HCT116 (cell line): ENCODE measurements around the gene BACH1. TPM values are rescaled to one million over a fixed set of nuclear protein-coding genes. Genes with fewer than 3 reads are reported as not detected.

Source experiments
- ATAC-seq: fragments of 200-7000 bp; cut with Tn5 transposase; 2 replicates; pipeline ENCODE4 v1.9.1; 2020; ENCODE audit warnings: mild to moderate bottlenecking, moderate library complexity
- BruUV-seq: library from RNA; stranded (reverse); fragments of 400-500 nt; replicated peaks from 2 replicates; lab custom pipeline; 2021; lab: Mats Ljungman, UMichigan
- CTCF ChIA-PET: fragments of 300-600 bp; sonication (Branson Sonifier 250); formaldehyde crosslinking; loops from one replicate; lab custom pipeline; 2021; ENCODE audit warnings: antibody characterized with exemption; lab: Charles Lee
- POLR2A ChIA-PET: fragments of 300-600, 350-600 bp; sonication (Branson Sonifier 250); formaldehyde crosslinking; loops from one replicate; lab custom pipeline; 2021; ENCODE audit warnings: antibody characterized with exemption; lab: Charles Lee
- RAD21 ChIA-PET, 2 experiments: fragments of 300-600 bp; sonication (Branson Sonifier 250); formaldehyde crosslinking; loops; one replicate each; lab custom pipeline; 2023; ENCODE audit warnings: low total read pairs in 2 of 2; ENCODE audit not compliant: uncharacterized antibody in 2 of 2, unreplicated experiment in 2 of 2, low non-redundant PET in 1 of 2; lab: Charles Lee
- DNase-seq: peaks from one replicate; pipeline ENCODE4 v3.0.0-alpha.2; 2010; ENCODE audit warnings: low read depth, low spot score
- H2AFZ ChIP-seq: fragments of 200-600 bp; shearing (Covaris generic), sonication (generic); 2 replicates; pipeline ENCODE4 v1.6.1; 2017; ENCODE audit warnings: low read depth, mixed run types, mixed read lengths, antibody characterized with exemption, low read length; ENCODE audit not compliant: poor library complexity, severe bottlenecking
- H3K27ac ChIP-seq: 2 replicates; pipeline ENCODE4 v1.5.1; 2012; ENCODE audit warnings: low read depth, low read length
- H3K27me3 ChIP-seq: fragments of 200-600 bp; sonication (generic); 2 replicates; pipeline ENCODE4 v1.6.1; 2016; ENCODE audit warnings: mixed run types, low read length, mixed read lengths; ENCODE audit not compliant: insufficient read depth
- H3K36me3 ChIP-seq, 2 experiments: fragments of 200-500 bp in 1 of 2; fragments of 200-600 bp in 1 of 2; sonication (Bioruptor generic) in 1 of 2; sonication (generic) in 1 of 2; 2 replicates each; pipeline versions ENCODE4 v1.5.1 to v1.6.1; 2014 to 2016; ENCODE audit warnings: low read length in 2 of 2, inconsistent platforms in 1 of 2, mixed read lengths in 1 of 2, mixed run types in 1 of 2; ENCODE audit not compliant: insufficient read depth in 2 of 2, control insufficient read depth in 1 of 2
- H3K4me1 ChIP-seq, 2 experiments: fragments of 200-600 bp in 1 of 2; sonication (generic) in 1 of 2; 2 replicates each; pipeline versions ENCODE4 v1.5.1 to v1.6.1; 2012 to 2017; ENCODE audit warnings: low read length in 2 of 2, inconsistent platforms in 1 of 2, mild to moderate bottlenecking in 1 of 2, mixed read lengths in 1 of 2, mixed run types in 1 of 2, moderate library complexity in 1 of 2; ENCODE audit not compliant: insufficient read depth in 2 of 2, control insufficient read depth in 1 of 2
- H3K4me2 ChIP-seq: fragments of 200-600 bp; sonication (generic); 2 replicates; pipeline ENCODE4 v1.6.1; 2017; ENCODE audit warnings: mixed run types, low read length, mixed read lengths
- H3K4me3 ChIP-seq, 2 experiments: fragments of 200-600 bp in 1 of 2; sonication (generic) in 1 of 2; replicated peaks in 1 of 2; 2 replicates each; pipeline ENCODE4 v1.5.1; 2011 to 2016; ENCODE audit warnings: low read length in 2 of 2, control low read depth in 1 of 2, low read depth in 1 of 2, mild to moderate bottlenecking in 1 of 2, mixed read lengths in 1 of 2, mixed run types in 1 of 2
- H3K79me2 ChIP-seq: fragments of 200-600 bp; sonication (generic); 2 replicates; pipeline ENCODE4 v1.6.1; 2017; ENCODE audit warnings: mild to moderate bottlenecking, mixed run types, low read length, moderate library complexity, mixed read lengths; ENCODE audit not compliant: insufficient read depth
- H3K9ac ChIP-seq: fragments of 200-600 bp; sonication (generic); 2 replicates; pipeline ENCODE4 v1.6.1; 2016; ENCODE audit warnings: low read length, mixed read lengths
- H3K9me2 ChIP-seq: fragments of 200-600 bp; sonication (generic), shearing (Covaris generic); 2 replicates; pipeline ENCODE4 v1.6.1; 2017; ENCODE audit warnings: mixed run types, mild to moderate bottlenecking, moderate library complexity; ENCODE audit not compliant: insufficient read depth
- H3K9me3 ChIP-seq, 2 experiments: fragments of 200-500 bp in 1 of 2; fragments of 200-600 bp in 1 of 2; sonication (Bioruptor generic) in 1 of 2; sonication (generic) in 1 of 2; 2 replicates each; pipeline ENCODE4 v1.6.1; 2014 to 2017; ENCODE audit warnings: low read length in 2 of 2, mixed read lengths in 2 of 2, inconsistent platforms in 1 of 2, low read depth in 1 of 2, mild to moderate bottlenecking in 1 of 2, mixed run types in 1 of 2, moderate library complexity in 1 of 2; ENCODE audit not compliant: control insufficient read depth in 1 of 2, insufficient read depth in 1 of 2
- H4K20me1 ChIP-seq: fragments of 200-600 bp; sonication (generic), shearing (Covaris generic); 2 replicates; pipeline ENCODE4 v1.6.1; 2017; ENCODE audit warnings: mixed run types, mild to moderate bottlenecking, moderate library complexity; ENCODE audit not compliant: insufficient read depth
- CBX3 ChIP-seq: IDR thresholded peaks from 2 replicates; pipeline ENCODE4 v1.6.1; 2012; ENCODE audit warnings: low read depth
- CEBPB ChIP-seq: IDR thresholded peaks from 2 replicates; pipeline ENCODE4 v1.6.1; 2012; ENCODE audit warnings: low read depth
- EZH2 ChIP-seq: fragments of 200-600 bp; sonication (generic); IDR thresholded peaks from 2 replicates; pipeline ENCODE4 v1.6.1; 2017; ENCODE audit warnings: antibody characterized with exemption, mixed run types
- FOSL1 ChIP-seq: IDR thresholded peaks from 2 replicates; pipeline ENCODE4 v1.6.1; 2012; ENCODE audit warnings: low read depth
- JUND ChIP-seq: IDR thresholded peaks from 2 replicates; pipeline ENCODE4 v1.6.1; 2012
- POLR2AphosphoS5 ChIP-seq: IDR thresholded peaks from 2 replicates; pipeline ENCODE4 v1.6.1; 2011; ENCODE audit warnings: mild to moderate bottlenecking, low read depth, low read length, moderate library complexity
- TCF7L2 ChIP-seq: IDR thresholded peaks from 2 replicates; pipeline ENCODE4 v1.7.0; 2011; ENCODE audit warnings: borderline replicate concordance, inconsistent platforms; ENCODE audit not compliant: insufficient read depth, insufficient read length; ENCODE audit errors: extremely low read depth
- ZFX ChIP-seq: fragments of 450-650 bp; IDR thresholded peaks from 2 replicates; pipeline ENCODE4 v1.6.1; 2017
- intact Hi-C: fragments of 100-400 bp; cut with micrococcal nuclease; formaldehyde crosslinking; loops from 2 replicates; pipeline ENCODE4 v1.10.0; 2022
- total RNA-seq: library from RNA; stranded (reverse); gene quantifications from one replicate; pipeline ENCODE4 v1.2.1, GENCODE V29; 2021; ENCODE audit not compliant: unreplicated experiment
- TF ChIP-seq, protein P1 (sequence below), 3 experiments: fragments of 200-600 bp in 1 of 3; sonication (generic) in 1 of 3; IDR thresholded peaks in 2 of 3; conservative IDR thresholded peaks in 1 of 3; 2 replicates each; pipeline ENCODE4 v1.5.1; 2012 to 2017; ENCODE audit warnings: low read depth in 2 of 3, low read length in 2 of 3, antibody characterized with exemption in 1 of 3, borderline replicate concordance in 1 of 3, control low read depth in 1 of 3, mild to moderate bottlenecking in 1 of 3, mixed read lengths in 1 of 3, mixed run types in 1 of 3, moderate library complexity in 1 of 3; ENCODE audit not compliant: insufficient read depth in 1 of 3
- TF ChIP-seq, protein P2 (sequence below): IDR thresholded peaks from 2 replicates; pipeline ENCODE4 v1.6.1; 2012; ENCODE audit warnings: low read depth

Gene BACH1
- total RNA-seq, 1 experiment from 2014 or later, result 28.4 TPM

DNA sequence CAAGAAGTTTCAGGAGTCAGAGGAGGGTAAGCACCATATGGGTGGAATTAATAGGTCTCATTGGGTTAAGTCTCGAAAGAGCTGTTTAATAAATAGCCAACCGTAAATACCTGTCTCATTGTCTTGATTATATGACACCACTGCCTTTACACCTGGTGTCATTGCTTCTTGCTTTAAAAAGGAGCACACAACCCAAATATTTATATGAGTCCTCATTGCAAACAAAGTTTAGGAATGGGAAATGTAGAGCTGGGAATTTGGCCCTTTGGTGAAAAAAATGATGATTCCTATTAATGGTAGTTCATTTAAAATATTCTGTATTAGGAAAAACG, 2.1 kb downstream of the BACH1 start:
- Histone ChIP-seq H3K9me2 (no peaks in the 10 kb centered on the region), H3K27ac (no peak overlapping the region), H2AFZ (no peak overlapping the region)
- ChIA-PET RAD21 (no interaction called here), CTCF (interaction anchor here (0.7 to 1.4 kb wide), 2 partner anchors 77 to 136 kb away, joined by 3 to 4 read pairs; no protein-coding TSS in a partner anchor)
- ATAC-seq, result no peak
- TF ChIP-seq, protein P1, sequence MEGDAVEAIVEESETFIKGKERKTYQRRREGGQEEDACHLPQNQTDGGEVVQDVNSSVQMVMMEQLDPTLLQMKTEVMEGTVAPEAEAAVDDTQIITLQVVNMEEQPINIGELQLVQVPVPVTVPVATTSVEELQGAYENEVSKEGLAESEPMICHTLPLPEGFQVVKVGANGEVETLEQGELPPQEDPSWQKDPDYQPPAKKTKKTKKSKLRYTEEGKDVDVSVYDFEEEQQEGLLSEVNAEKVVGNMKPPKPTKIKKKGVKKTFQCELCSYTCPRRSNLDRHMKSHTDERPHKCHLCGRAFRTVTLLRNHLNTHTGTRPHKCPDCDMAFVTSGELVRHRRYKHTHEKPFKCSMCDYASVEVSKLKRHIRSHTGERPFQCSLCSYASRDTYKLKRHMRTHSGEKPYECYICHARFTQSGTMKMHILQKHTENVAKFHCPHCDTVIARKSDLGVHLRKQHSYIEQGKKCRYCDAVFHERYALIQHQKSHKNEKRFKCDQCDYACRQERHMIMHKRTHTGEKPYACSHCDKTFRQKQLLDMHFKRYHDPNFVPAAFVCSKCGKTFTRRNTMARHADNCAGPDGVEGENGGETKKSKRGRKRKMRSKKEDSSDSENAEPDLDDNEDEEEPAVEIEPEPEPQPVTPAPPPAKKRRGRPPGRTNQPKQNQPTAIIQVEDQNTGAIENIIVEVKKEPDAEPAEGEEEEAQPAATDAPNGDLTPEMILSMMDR (IDR thresholded peaks at IDR 0.05 in 2 of 3, conservative IDR thresholded peaks at IDR 0.05 in 1 of 3; ENCODE audit: borderline replicate concordance in 1 of 3, insufficient read depth in 1 of 3, low read depth in 2 of 3, low read length in 2 of 3), result no peak
- TF ChIP-seq TCF7L2 (no peak), POLR2AphosphoS5 (no peak), ZFX (no peak), JUND (no peak), CEBPB (no peak), CBX3 (no peak), FOSL1 (no peak), EZH2 (no peak)
- TF ChIP-seq, protein P2, sequence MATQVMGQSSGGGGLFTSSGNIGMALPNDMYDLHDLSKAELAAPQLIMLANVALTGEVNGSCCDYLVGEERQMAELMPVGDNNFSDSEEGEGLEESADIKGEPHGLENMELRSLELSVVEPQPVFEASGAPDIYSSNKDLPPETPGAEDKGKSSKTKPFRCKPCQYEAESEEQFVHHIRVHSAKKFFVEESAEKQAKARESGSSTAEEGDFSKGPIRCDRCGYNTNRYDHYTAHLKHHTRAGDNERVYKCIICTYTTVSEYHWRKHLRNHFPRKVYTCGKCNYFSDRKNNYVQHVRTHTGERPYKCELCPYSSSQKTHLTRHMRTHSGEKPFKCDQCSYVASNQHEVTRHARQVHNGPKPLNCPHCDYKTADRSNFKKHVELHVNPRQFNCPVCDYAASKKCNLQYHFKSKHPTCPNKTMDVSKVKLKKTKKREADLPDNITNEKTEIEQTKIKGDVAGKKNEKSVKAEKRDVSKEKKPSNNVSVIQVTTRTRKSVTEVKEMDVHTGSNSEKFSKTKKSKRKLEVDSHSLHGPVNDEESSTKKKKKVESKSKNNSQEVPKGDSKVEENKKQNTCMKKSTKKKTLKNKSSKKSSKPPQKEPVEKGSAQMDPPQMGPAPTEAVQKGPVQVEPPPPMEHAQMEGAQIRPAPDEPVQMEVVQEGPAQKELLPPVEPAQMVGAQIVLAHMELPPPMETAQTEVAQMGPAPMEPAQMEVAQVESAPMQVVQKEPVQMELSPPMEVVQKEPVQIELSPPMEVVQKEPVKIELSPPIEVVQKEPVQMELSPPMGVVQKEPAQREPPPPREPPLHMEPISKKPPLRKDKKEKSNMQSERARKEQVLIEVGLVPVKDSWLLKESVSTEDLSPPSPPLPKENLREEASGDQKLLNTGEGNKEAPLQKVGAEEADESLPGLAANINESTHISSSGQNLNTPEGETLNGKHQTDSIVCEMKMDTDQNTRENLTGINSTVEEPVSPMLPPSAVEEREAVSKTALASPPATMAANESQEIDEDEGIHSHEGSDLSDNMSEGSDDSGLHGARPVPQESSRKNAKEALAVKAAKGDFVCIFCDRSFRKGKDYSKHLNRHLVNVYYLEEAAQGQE, result no peak
- TF ChIP-seq, all 23 proteins: peak for 0
- Histone ChIP-seq H3K36me3 (no peaks in the 10 kb centered on the region; a peak in 1 of 4 replicates), H3K9ac (no peak overlapping the region), H3K4me3 (peak overlapping the region in 1 of 2 experiments; percentile 89; a peak in 1 of 4 replicates), H3K9me3 (no peaks in the 10 kb centered on the region), H3K4me1 (peaks cover 10 to 21% of the 10 kb centered on the region in 2 experiments), H4K20me1 (peaks cover 3% of the 10 kb centered on the region; the same call in 1 of the 2 replicates), H3K27me3 (no peaks in the 10 kb centered on the region), H3K79me2 (peaks cover 65% of the 10 kb centered on the region), H3K4me2 (peak overlapping the region; percentile 97)
- intact Hi-C loops, result no loop called here
- DNase-seq, result no peak
- POLR2A ChIA-PET, result interaction anchor here (2.0 to 2.8 kb wide), 2 partner anchors 13 to 119 kb away, joined by 5 to 12 read pairs; no protein-coding TSS in a partner anchor
- no TSS peak for BruUV-seq
